GM18907 (cell line): Measurements from ENCODE around the gene DECR2.
"Not testable (repeated sequence)": the region's sequence is repeated elsewhere in the genome, so short reads cannot be mapped to it uniquely, and the experiment has no call there.

Source experiments
- ATAC-seq: cut with Tn5 transposase; IDR thresholded peaks from one replicate; pipeline ENCODE4 v1.9.1; 2021; ENCODE audit warnings: mild to moderate bottlenecking, moderate library complexity; ENCODE audit not compliant: unreplicated experiment

The DECR2 gene, protein sequence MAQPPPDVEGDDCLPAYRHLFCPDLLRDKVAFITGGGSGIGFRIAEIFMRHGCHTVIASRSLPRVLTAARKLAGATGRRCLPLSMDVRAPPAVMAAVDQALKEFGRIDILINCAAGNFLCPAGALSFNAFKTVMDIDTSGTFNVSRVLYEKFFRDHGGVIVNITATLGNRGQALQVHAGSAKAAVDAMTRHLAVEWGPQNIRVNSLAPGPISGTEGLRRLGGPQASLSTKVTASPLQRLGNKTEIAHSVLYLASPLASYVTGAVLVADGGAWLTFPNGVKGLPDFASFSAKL

DNA sequence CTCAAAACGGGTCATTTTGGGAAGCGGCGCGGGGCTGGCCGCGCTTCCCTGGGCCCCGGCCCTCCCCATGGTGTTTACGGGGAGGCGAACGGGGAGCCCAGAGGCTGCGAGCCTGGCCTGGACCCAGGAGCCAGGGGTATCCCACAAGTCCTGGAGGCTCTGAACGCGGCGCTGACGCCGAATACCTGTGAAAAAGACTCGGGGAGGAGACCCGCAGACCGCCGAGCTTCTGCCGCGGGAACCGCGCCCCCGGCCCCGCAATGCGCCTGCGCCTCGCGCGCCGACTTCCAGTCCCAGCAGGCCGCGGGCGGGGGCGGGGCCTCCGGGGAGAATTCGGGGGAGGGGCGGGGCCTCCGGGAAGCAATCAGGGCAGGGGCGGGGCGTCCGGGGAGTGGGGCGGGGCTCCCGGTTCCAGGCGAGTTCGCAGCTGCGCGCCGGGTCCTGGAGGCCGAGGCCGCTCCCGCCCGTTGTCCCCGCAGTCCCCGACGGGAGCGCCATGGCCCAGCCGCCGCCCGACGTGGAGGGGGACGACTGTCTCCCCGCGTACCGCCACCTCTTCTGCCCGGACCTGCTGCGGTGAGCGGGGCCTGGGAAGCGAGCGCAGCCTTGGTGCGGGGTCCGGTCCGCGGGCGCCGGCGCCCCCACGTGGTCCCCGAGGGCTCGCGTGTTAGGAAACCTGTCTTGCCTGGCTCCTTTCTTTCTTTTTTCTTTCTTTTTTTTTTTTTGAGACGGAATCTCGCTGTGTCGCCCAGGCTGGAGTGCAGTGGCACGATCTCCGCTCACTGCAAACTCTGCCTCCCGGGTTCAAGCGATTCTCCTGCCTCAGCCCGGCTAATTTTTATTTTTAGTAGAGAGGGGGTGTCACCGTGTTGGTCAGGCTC, at the start of gene DECR2:
DECR2 (plus strand) TSS at position 418 of the 881 bp plus-strand sequence; CDS start at position 497, 79 bp downstream.
- peak; percentile 51 for ATAC-seq

DNA sequence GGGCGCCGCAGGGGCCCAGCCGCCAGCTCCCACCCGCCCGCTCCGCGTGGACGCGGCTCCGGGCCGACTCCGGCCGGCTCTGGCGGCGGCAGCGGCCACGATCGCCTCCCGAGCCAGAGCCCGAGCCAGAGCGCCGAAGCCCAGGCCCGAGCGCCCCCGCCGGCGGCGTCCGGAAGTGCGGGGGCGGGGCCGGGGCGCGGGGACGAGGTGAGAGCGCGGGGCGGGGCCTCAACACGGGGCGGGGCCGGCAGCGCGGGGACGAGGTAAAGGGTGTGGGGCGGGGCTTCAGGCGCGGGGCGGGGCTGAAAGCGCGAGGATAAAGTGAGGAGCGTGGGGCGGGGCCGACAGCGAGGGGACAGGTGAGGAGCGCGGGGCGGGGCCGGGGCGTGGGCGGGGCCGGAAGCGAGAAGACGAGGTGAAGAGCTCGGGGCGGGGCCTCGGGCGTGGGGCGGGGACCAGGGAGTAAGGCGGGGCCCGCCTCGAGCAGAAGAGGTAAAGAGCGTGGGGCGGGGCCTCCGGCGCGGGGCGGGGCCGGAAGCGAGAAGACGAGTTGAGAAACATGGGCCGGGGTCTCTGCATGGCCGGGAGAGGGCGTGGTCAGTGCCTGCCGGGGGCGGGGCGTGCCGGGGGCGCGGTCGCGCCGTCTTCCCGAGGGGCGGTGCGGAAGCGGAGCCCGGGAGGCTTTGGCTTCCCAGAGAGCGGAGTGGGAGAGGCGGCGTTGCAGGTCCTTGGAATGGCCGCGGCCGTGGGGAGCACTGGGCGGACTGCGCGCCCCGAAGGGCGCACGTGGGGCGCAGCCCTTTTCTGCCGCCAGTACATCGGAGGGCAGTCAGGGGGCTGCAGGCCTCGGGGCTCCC, 48.9 kb upstream of the DECR2 start, which contains the start of gene AXIN1:
AXIN1 (minus strand) TSS at position 177 of the 857 bp plus-strand sequence. CDS start 5,698 bp downstream, outside the sequence.
- ATAC-seq, result peak; percentile 51

DNA sequence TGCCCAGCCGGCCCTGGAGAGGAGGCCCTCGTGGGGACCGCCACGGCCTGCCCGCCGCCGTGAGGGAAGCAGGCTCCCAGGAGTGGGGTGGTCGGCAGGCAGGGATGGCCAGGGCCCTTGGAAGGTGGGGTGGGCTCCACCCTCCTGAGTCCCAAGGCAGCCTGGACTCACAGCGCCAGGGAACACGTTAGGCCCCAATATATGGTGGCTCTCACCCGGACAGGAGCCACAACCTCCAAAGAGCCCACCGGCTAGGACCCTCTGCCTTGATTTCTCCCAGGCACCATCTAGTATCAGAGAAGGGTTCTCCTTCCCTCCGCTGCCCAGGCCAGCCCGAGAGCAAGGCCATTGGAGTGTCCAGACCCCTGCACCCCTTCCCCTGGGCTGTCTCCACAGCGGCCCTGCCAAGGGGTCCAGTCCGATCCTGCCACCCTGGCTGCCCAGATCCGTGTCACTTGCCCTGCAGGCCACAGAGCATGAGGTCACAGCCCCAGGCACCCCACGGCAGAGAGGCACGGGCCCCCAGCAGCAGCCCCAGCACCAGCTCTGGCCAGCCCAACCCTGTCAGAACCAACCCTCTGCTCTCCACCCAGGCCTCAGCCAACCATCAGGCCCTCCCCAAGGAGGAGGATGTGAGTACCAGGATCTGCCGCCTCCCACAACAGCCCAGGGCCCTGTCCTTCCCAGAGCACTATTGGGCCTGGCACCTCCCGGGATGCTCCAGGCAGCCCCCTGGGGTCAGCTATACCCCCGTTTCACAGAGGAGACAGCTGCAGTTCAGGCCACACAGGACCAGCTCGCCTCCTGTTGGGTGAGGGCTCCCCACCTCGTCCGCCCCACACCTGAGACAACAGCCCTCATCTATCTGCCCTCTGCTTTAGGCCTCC, 48.0 kb upstream of the DECR2 start:
- peak; percentile 6 for ATAC-seq

DNA sequence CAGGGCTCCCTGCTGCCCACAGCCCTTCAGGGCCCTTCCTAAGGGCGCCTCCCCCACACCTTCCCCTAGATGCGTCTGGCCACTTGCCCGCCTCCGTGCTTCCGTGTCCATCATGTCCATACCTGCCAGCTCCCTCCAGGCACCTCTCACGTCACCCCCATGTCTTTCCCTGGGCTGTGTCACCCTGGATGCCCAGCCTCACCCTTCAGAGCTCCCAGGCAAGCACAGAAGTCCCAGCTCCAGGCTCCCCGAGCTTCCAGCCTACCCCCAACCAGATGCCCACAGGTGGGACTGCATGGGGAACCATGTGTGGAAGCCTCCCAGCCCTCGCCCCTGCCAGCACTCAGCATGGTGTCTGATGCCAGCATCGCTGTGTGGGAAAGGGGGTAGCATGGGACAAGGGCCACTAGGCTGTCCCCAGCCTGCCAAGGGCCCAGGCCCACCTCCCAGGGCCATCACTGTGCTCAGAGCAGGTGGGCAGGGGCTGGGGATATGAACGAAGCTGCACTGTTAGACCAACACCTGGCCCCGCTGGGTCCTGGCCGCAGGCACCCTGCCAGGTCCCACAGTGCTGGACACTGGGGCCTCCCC, 47.3 kb upstream of the DECR2 start:
- ATAC-seq, result no peak

DNA sequence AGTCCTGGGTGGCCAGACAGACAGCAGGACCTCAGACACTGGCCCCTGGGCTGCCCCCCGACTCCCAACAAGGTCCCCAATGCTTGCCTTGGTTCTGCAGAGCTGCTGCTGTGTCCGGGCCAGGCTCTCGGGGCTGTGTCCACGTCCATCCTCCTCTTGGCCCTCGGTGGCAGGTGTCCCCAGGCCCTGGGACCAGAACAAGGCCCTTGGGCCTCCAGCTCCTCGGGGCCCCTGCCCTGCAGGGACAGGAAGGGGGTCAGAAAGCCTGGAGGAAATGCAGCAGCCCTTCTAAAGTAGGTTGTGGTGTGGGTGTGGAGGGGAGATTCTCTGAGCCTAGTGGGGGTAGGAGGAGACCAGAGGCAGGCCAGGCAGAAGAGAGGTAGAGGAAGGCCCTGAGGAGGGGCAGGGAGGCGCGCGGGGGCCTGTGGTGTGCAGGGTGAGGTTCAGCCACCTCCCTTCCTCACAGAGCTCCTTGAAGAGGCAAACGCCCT, 46.7 kb upstream of the DECR2 start:
- ATAC-seq, result no peak

DNA sequence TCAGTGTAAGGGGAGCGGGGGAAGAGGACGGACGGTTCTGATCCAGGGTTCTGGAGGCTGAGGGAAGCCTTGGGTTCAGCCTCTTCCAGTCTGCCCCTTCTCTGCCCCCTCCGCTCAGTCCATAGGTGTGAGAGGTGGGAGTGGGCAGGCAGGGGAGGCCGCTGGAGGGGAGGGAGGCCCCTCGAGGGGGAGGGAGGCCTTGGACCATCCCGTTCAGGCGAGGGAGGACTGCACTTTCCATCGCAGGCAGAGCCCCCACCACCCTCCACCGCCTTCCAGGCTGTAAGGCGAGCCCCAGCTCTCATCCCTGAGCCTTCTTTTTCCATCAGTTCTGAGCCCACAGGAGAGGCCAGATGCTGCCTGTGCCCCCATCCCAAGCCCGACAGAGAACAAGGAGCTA, 44.9 kb upstream of the DECR2 start:
- no peak for ATAC-seq

DNA sequence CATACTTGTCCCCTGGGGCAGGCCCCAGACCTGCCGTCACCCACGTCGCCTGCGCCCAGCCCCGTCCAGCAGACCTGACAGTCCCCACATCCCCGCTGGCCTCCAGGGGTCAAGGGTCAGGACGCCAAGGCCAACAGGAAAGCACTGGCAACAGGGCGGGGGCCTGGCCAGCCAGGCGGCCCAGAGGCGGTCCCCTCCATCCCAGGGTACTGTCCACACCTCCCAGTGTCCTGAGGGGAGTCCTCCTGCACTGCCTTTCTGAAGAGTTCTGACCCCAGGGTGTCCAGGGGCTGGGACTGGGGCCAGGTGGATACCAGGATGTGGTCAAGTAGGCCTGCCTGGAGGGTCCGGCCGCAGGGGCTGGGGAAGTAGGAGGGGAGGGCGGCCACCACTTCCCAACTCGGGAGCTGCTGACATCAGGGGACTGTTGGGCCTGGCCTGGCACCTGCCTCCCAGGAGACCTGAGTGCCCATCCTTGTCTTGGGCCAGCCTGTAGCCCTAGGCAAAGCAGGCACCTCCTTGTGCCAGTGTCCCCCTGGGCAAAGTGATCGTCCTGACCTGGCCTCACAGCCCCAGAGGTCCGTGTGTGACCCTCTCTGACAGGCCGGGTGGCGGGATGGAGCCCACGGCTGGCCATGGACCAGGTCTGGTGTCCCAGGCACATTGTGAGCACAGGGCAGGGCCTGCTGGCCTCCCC, 42.5 kb upstream of the DECR2 start:
- no peak for ATAC-seq

DNA sequence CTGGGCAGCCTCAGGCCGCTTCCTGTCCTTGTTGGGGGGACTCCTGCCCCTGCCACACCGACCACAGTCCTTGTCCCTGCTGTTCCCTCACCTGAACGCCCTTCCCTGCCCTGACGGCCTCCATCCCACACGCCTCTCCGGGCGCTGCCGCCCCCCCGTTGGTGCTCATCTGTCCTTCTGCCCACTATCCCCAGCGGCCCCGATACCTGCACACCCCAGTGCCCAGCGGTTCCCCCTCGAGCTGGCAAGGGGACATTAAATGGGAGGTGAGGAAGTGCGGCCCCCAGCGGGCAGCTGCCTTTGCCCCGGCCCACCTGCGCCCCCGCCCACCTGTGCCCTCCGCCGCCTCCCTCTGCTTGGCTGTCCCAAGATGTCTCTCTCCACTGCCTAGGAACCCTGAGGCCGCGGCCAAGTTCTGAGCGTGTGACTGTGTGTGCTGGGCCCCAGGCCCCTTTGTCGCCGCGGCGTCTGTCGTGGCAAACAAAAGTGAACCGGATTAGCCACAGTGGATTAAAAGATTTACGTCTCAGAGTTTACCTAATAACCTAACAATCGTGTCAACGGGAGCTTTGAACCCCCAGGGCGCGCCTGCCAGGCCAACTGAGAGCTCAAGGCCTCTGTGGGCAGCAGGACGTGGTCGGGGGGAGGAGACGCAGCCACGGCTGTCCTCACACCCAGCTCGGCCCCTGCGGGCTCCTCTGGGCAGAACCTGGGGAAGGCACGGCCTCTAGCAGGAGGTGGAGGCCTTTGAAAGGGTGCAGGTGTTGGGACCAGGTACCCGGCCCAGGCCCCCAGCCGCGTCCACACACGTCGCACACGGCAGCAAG, 41.6 kb upstream of the DECR2 start:
- no peak for ATAC-seq

DNA sequence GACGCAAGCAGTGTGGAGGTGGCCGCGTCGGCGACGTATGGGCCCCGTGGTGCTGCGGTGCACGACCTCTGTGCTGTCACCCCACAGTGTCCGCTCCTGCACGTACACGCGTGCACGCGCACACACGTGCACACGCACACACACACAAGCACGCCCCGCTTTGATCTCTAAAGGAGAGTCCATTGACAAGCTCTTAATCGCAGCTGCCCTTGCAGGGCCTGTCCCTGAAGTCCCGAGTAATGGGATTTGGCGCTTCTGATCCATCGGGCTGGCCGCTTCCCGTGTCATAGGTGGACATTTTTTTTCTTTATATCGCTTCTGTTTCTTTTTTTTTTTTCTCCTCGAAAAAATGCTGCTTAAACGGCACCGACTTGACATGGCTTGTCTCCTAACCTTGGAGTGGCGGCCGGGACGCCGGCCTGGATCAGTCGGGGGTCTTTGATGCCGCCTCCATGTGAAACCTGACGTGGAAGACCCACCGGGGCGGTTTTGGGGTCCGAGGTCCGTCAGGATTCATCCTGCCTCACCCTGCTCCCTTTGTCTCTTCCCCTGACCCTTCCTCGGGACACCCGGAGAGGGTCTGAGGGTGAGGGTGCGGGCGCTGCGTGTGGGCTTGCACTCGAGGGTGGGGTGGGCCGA, 40.9 kb upstream of the DECR2 start:
- ATAC-seq, result no peak

DNA sequence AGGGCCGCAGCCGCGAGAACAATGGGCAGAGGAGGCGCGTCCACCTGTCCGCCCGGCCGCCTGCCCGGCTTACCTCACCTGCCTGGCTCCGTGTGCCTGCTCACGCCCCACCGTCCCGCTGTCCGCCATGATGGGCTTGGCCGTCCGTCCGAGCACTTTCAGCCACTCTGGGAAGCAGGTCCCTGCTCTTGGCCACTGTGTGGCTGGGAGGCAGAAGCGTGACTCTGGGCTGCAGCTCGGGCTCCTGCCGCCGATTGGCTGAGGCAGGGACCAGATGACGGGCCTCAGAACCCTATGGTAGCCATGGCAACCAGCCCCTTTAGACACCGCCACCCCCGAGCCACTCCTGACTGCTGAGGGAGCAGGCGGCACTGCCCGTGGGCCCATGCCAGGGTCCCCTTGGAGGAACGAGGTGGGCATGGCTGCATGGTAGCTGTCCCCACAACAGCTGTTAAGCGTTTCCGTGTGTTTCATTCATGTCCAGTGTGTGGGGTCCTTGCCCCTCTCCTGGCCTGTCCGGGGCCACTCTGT, 40.3 kb upstream of the DECR2 start:
- ATAC-seq, result no peak

DNA sequence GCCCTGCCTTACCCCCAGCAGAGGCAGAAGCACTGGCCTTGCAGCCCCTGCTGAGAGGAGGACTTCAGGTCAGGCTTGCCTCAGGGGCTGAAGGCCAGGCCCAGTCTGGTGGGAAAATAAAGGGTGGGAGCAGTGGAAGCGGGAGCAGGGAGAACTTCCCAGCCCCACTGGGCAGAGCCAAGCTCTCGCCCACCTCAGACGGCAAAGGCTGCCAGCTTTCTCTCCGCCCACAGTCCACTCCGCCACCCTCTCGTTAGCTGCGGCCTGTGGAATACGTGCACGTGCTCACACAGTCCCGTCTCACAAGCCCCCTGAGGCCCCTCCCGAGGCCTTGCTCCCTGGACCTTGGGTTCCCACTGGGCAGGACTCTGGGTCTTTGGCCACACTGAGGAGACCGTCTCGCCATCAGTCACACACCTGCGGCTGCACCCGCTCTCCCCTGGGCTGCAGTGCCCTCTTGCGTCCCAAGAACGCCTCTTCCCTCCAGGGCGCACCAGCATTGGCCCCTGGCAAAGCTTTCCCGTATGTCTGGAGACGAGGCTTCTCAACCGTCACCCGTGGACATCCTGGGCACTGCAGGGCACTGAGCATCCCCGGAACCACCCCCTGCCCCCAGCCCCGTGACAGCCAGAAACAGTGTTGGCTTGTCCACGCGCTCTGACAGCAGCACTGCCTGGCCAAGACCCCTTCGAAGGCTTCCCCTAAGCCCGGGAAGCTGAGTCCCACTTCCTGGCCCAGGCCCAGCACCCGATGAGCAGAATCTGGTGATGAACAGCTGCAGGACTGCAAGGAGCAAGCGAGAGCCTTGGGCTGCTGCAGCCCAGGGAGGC, 39.6 kb upstream of the DECR2 start:
- no peak for ATAC-seq

DNA sequence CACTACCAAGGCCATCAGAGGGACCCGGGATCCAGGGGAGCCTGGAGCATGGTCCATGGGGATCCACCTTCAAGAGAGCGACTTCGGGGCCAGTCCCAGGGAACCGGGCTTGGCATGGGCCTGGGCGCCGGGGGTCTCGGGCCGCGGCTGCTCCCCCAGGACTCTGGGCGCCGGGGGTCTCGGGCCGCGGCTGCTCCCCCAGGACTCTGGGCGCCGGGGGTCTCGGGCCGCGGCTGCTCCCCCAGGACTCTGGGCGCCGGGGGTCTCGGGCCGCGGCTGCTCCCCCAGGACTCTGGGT, 39.0 kb upstream of the DECR2 start:
- ATAC-seq, result not testable (repeated sequence)

DNA sequence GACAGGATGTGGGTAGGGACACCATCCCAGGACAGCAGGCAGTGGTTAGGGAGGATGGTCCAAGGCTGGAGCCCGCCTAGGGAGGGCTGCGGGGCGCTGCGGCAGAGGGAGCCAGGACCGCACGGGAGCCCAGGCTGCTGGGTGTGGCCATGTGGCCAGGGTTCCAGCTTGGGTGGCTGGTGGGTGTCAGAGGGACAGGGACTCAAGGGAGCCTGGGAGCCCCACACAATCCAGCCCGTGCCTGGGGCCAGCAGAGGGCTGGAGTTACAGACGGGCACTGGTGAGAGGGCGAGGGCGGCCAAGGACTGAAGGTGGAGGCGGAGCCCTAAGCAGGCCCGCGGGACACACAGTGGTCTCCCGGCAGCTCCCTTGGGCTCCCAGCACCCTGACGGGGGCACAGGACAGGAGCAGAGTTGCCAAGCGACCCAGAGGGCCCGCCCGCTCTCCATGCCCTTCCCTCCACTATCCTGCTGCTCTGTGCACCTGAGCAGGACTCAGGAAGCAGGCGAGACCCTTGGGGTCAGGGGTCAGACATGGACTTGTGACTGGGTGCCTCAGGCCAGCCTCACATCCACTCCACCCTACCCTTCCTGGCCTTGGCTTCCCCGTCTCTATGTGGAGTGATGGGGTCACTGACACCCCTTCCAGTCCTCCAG, 38.4 kb upstream of the DECR2 start:
- no peak for ATAC-seq

DNA sequence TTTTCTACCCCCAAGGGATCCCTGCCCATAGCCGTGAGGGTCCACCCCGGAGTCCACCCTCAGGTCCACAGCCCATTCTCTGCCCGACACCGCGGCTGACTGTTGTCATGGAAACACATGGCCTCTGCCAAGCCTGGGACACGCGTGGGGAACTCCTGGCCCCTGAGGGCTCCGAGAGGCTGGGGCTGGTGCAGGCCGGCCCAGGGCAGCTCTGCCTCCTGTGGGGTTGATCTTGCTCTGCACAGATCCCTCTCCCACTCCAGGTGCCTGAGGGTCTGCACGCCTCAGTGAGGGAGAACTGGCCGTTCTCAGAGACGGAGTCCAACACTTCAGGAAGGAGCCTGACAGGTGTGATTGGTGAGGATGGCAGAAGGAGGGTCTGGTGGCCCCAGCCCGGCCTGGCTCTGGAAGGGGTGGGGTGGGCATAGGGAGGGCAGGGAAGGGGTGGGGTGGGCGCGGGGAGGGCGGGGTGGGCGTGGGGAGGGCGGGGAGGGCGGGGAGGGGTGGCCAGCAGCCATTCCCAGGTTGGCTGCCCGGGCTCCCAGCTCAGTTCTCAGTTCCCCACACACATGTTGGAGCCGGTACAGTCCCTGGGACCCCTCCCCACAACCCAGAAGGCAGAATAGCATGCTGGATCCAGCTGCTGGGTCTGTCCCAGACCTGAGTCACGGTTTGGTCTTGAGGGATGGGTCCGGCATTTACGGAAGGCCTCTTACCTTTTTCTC, 37.8 kb upstream of the DECR2 start:
- ATAC-seq, result no peak
